ENCODE data around the gene ADAMTSL1. TPM values are rescaled to one million over a fixed set of nuclear protein-coding genes. Genes with fewer than 3 reads are reported as not detected.

Gene ADAMTSL1
- total and polyA plus RNA-seq, 9 donors = 1.2 to 20.0 (median 6.1) TPM

DNA sequence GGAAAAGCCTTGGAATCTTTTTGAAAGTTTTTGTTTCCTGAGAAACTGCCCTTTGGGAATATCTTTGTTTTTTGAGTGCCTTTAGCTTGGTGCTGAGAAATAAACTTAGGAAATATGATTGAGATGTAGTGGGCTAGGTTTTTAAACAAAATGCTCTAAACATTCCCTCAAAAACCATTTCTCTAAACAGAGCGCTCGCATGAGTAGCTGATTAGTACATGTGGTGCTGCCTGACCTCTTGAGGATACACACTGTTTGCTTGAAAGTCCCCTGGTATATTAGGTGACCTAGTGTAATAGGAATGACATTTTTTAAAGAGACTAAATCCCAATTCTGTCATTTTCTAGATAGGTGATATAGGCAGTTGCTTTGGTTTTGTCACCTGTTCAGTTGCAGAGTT, 132.3 kb downstream of the ADAMTSL1 start:
- intact Hi-C loops (cut with DNase I) = no loop called here
- Histone ChIP-seq H3K36me3 (no peaks in the 10 kb centered on the region), H3K9me3 (no peaks in the 10 kb centered on the region), H3K27ac (no peak overlapping the region), H3K27me3 (no peaks in the 10 kb centered on the region), H3K4me1 (ENCODE audit: insufficient read depth) (peaks cover 10% of the 10 kb centered on the region), H3K4me3 (no peak overlapping the region)
- TF ChIP-seq EP300 (IDR thresholded peaks at IDR 0.05) = no peak
- no peak for TF ChIP-seq CTCF (IDR thresholded peaks at IDR 0.05)
- TF ChIP-seq POLR2A (IDR thresholded peaks at IDR 0.05) = no peak
- DNase-seq = no peak
- 18 to 42% (median 40%) methylated on average over 2 of the region's 2 CpGs for WGBS, 3 donors

DNA sequence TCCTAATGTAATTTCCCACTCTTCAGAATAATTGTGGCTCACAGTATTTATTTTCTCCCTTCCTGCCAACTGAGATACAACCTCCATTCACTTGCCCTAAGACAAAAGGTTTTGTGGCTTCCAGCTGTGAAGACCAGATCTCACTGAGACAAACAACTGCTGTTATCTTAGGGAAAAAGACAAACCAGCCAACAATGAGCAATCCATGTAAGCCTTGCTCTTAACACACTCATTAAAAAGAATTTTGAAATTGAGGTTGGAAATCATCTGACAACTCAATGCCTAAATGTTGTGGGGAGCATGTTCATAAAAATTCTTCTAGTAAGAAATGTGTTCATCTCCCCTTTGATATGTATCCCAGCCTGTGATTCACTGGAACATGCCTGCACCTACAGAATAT, 132.9 kb downstream of the ADAMTSL1 start:
- H3K4me1 ChIP-seq (ENCODE audit: insufficient read depth) = peaks cover 10% of the 10 kb centered on the region
- no peaks in the 10 kb centered on the region for H3K27me3 ChIP-seq
- TF ChIP-seq CTCF (IDR thresholded peaks at IDR 0.05) (no peak), POLR2A (IDR thresholded peaks at IDR 0.05) (no peak), EP300 (IDR thresholded peaks at IDR 0.05) (no peak)
- no peaks in the 10 kb centered on the region for H3K36me3 ChIP-seq
- H3K4me3 ChIP-seq = no peak overlapping the region
- intact Hi-C loops (cut with DNase I) = no loop called here
- H3K27ac ChIP-seq = no peak overlapping the region
- no peaks in the 10 kb centered on the region for H3K9me3 ChIP-seq
- DNase-seq = no peak

- no peaks in the 10 kb centered on the region for H3K36me3 ChIP-seq
- H3K27ac ChIP-seq = no peak overlapping the region
- 82 to 100% (median 95%) methylated on average over 1 of the region's 1 CpG for WGBS, 3 donors
- no peaks in the 10 kb centered on the region for H3K27me3 ChIP-seq
- H3K4me1 ChIP-seq (ENCODE audit: insufficient read depth) = peaks cover 10% of the 10 kb centered on the region
- no peak overlapping the region for H3K4me3 ChIP-seq
- no peak for DNase-seq
- no peaks in the 10 kb centered on the region for H3K9me3 ChIP-seq
- intact Hi-C loops (cut with DNase I) = no loop called here
- TF ChIP-seq POLR2A (IDR thresholded peaks at IDR 0.05) (no peak), CTCF (IDR thresholded peaks at IDR 0.05) (no peak), EP300 (IDR thresholded peaks at IDR 0.05) (no peak)
Measured at GRCh38 chr9:18608371-18608770, 134.4 kb downstream of the ADAMTSL1 start.

DNA sequence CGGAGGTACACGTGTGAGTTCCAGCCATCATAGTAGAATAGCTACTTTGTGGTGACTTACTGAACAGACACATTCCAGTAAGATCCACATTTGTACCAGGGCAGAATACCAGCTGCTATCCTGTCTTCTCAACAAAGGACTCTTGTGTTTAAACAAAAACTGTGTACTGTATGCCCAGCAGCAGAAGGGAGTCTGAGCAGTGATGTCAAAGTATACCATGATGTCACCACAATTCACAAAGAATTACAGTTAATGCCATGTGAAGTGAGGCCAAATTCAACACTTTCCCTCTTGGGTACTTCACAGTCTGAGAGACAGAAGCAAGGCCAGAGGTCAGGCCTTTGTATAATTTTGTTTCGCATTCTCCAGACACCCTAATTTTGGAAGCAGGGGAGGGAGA, 137.0 kb downstream of the ADAMTSL1 start:
- Histone ChIP-seq H3K4me3 (no peak overlapping the region), H3K4me1 (ENCODE audit: insufficient read depth) (peaks cover 7% of the 10 kb centered on the region), H3K27ac (no peak overlapping the region), H3K27me3 (no peaks in the 10 kb centered on the region), H3K9me3 (no peaks in the 10 kb centered on the region), H3K36me3 (no peaks in the 10 kb centered on the region)
- TF ChIP-seq CTCF (IDR thresholded peaks at IDR 0.05) = no peak
- TF ChIP-seq EP300 (IDR thresholded peaks at IDR 0.05) = no peak
- TF ChIP-seq POLR2A (IDR thresholded peaks at IDR 0.05) = no peak
- 76 to 82% (median 79%) methylated on average over 3 of the region's 3 CpGs for WGBS, 3 donors
- no peak for DNase-seq
- intact Hi-C loops (cut with DNase I) = loop anchor here in 1 of 4 donors (10.0 kb wide), 1 partner anchor 356 kb away; no protein-coding TSS in a partner anchor

DNA sequence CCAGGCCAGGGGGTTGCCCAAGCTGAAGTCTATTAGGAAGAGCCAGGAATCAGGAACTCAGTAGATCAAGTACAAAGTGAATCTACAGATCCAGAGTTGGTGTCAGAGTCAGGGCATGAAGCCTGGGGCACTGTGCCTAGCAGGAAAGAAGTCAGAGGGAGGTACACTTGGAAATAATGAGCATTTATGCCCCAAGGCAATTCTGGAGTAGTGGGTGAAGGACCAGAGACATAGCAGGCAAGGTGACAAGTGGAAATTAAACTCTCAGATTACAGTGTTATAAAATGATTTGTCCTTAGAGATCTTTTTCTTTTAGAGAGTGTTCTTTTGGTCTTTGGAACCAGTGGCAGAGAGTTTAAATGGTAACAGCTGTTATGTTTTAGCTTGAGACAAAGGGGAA, 138.0 kb downstream of the ADAMTSL1 start:
- DNase-seq = no peak
- Histone ChIP-seq H3K4me1 (ENCODE audit: insufficient read depth) (peaks cover 2% of the 10 kb centered on the region), H3K27ac (no peak overlapping the region), H3K36me3 (no peaks in the 10 kb centered on the region), H3K4me3 (no peak overlapping the region), H3K9me3 (no peaks in the 10 kb centered on the region), H3K27me3 (no peaks in the 10 kb centered on the region)
- intact Hi-C loops (cut with DNase I) = loop anchor here in 1 of 4 donors (10.0 kb wide), 1 partner anchor 357 kb away; no protein-coding TSS in a partner anchor
- TF ChIP-seq POLR2A (IDR thresholded peaks at IDR 0.05) (no peak), CTCF (IDR thresholded peaks at IDR 0.05) (no peak), EP300 (IDR thresholded peaks at IDR 0.05) (no peak)
